GM11168 (cell line): ENCODE data around the gene ATP1B1.
"Not testable (repeated sequence)": the region's sequence is repeated elsewhere in the genome, so short reads cannot be mapped to it uniquely, and the experiment has no call there.

ENCODE experiments used
- in situ Hi-C: fragments of 300-500 bp; cut with MboI; formaldehyde crosslinking; loops from one replicate; pipeline ENCODE4 v1.12.0; 2022; ENCODE audit warnings: low sequenced_read_pairs; ENCODE audit not compliant: unreplicated experiment

Gene ATP1B1

GRCh38 chr1:169138866-169139670, 32.6 kb downstream of the ATP1B1 start:
- in situ Hi-C loops = no loop called here

GRCh38 chr1:169141356-169141755, 34.9 kb downstream of the ATP1B1 start:
- in situ Hi-C loops = no loop called here

GRCh38 chr1:169142129-169142528, 35.6 kb downstream of the ATP1B1 start:
- in situ Hi-C loops = no loop called here

GRCh38 chr1:169143346-169143745, 36.9 kb downstream of the ATP1B1 start:
- in situ Hi-C loops = no loop called here

GRCh38 chr1:169143984-169144383, 37.5 kb downstream of the ATP1B1 start:
- in situ Hi-C loops = no loop called here

GRCh38 chr1:169144941-169145626, 38.6 kb downstream of the ATP1B1 start:
- in situ Hi-C loops = no loop called here

- in situ Hi-C loops = no loop called here
Measured at GRCh38 chr1:169146576-169147214, 40.2 kb downstream of the ATP1B1 start.

GRCh38 chr1:169148472-169149252, 42.2 kb downstream of the ATP1B1 start:
- in situ Hi-C loops = no loop called here

- in situ Hi-C loops = no loop called here
Measured at GRCh38 chr1:169149555-169150286, 43.2 kb downstream of the ATP1B1 start.

- in situ Hi-C loops = no loop called here
Measured at GRCh38 chr1:169150641-169151337, 44.3 kb downstream of the ATP1B1 start.

GRCh38 chr1:169151338-169151837, 44.9 kb downstream of the ATP1B1 start:
- in situ Hi-C loops = no loop called here

GRCh38 chr1:169155675-169156074, 49.2 kb downstream of the ATP1B1 start:
- in situ Hi-C loops = no loop called here

GRCh38 chr1:169156580-169156979, 50.1 kb downstream of the ATP1B1 start:
- in situ Hi-C loops = no loop called here

- in situ Hi-C loops = no loop called here
Measured at GRCh38 chr1:169160845-169161495, 54.5 kb downstream of the ATP1B1 start.

- in situ Hi-C loops = no loop called here
Measured at GRCh38 chr1:169161496-169162194, 55.2 kb downstream of the ATP1B1 start.

- in situ Hi-C loops = no loop called here
Measured at GRCh38 chr1:169163059-169163458, 56.6 kb downstream of the ATP1B1 start.

- in situ Hi-C loops = no loop called here
Measured at GRCh38 chr1:169175461-169175860, 69.0 kb downstream of the ATP1B1 start.

GRCh38 chr1:169179431-169179830, 72.9 kb downstream of the ATP1B1 start:
- in situ Hi-C loops = not testable (repeated sequence)
